ENCODE results near the gene SEC23B. TPM values are rescaled to one million over a fixed set of nuclear protein-coding genes. Genes with fewer than 3 reads are reported as not detected.
A peak's percentile ranks its signal among the peaks of the same experiment; 100 is the strongest.

The SEC23B gene
- polyA plus RNA-seq, 1 donor from 2014 or later = 77.8 TPM

DNA sequence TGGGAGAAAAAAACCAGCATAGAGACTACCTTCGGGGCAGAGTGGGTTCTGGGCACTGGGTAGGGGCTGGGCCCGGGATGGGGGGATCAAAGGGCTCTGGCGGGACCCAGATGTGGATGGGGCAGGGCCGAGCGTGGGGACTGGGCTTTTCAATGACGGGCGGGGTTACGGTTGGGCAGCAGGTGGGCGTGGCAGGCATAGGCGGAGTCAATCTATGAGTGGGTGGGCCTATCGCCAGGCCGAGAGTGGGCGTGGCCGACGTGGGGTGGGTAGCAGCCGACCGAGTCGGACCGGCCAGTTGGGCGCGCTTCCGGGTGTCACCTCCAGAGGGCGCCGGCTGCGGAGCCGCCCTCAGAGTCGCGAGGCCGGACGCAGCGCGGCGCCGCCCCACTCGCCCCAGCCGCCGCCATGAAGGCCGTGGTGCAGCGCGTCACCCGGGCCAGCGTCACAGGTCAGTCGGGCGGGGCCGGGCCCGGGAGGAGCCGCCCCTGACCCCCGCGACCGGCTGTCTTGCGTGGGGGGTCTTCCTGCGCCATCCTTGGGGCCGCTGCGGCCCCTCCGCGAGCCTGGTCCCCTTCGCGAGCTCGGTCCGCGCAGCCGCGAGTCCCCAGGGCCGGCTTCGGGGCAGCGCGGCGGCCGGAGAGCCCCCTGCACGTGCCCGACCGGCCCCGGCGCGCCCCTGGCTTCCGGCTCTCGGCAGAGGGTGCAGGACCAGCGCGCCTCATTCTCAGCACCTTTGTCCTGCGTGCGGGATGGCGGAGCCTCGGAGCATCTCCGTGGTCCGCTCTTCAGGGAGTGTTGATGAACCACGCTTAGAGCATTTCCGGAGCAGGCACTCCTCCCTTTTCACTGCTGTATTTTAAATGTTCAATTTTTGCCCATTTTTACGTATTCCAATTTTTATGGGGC is 80.2 kb downstream of the SEC23B start, which contains the start of gene DTD1:
TSS of gene DTD1 (plus strand) at position 390 of the 909 bp plus-strand sequence. CDS start at position 409, 19 bp downstream.
- Histone ChIP-seq H3K9me3 (ENCODE audit: low read length) (no peaks in the 10 kb centered on the region), H3K27ac (ENCODE audit: low read length) (peak within 1 kb of the TSS; percentile 91), H3K27me3 (ENCODE audit: insufficient read depth, low read depth, low read length) (no peaks in the 10 kb centered on the region), H3K79me2 (replicated peaks; ENCODE audit: insufficient read depth, low read length) (peaks cover 44% of the 10 kb centered on the region), H2AFZ (ENCODE audit: low read depth, low read length) (peak within 1 kb of the TSS; percentile 83), H3F3A (ENCODE audit: insufficient read depth, low read length, poor library complexity, severe bottlenecking) (no peaks in the 10 kb centered on the region), H3K9ac (ENCODE audit: low read length) (peak within 1 kb of the TSS; percentile 92), H3K9me2 (ENCODE audit: insufficient read depth, low read length) (no peaks in the 10 kb centered on the region), H3K4me2 (ENCODE audit: low read length) (peak within 1 kb of the TSS; percentile 97), H3K36me3 (ENCODE audit: insufficient read depth, low read length) (no peaks in the 10 kb centered on the region), H3K4me3 (ENCODE audit: low read length) (peak within 1 kb of the TSS; percentile 85), H4K20me1 (ENCODE audit: insufficient read depth) (no peaks in the 10 kb centered on the region)
- peak; percentile 69 for TF ChIP-seq POLR2AphosphoS5 (IDR thresholded peaks at IDR 0.05)
- TF ChIP-seq RAD21 (conservative IDR thresholded peaks at IDR 0.05) = peak; percentile 56
- peak; percentile 91 for TF ChIP-seq TAF1 (IDR thresholded peaks at IDR 0.05; ENCODE audit: low read depth)
- peak; percentile 64 for TF ChIP-seq SMC3 (conservative IDR thresholded peaks at IDR 0.05; ENCODE audit: poor library complexity)
- TF ChIP-seq, protein P1, sequence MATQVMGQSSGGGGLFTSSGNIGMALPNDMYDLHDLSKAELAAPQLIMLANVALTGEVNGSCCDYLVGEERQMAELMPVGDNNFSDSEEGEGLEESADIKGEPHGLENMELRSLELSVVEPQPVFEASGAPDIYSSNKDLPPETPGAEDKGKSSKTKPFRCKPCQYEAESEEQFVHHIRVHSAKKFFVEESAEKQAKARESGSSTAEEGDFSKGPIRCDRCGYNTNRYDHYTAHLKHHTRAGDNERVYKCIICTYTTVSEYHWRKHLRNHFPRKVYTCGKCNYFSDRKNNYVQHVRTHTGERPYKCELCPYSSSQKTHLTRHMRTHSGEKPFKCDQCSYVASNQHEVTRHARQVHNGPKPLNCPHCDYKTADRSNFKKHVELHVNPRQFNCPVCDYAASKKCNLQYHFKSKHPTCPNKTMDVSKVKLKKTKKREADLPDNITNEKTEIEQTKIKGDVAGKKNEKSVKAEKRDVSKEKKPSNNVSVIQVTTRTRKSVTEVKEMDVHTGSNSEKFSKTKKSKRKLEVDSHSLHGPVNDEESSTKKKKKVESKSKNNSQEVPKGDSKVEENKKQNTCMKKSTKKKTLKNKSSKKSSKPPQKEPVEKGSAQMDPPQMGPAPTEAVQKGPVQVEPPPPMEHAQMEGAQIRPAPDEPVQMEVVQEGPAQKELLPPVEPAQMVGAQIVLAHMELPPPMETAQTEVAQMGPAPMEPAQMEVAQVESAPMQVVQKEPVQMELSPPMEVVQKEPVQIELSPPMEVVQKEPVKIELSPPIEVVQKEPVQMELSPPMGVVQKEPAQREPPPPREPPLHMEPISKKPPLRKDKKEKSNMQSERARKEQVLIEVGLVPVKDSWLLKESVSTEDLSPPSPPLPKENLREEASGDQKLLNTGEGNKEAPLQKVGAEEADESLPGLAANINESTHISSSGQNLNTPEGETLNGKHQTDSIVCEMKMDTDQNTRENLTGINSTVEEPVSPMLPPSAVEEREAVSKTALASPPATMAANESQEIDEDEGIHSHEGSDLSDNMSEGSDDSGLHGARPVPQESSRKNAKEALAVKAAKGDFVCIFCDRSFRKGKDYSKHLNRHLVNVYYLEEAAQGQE (IDR thresholded peaks at IDR 0.05; ENCODE audit: borderline replicate concordance) = peak; percentile 82
- TF ChIP-seq, protein P2, sequence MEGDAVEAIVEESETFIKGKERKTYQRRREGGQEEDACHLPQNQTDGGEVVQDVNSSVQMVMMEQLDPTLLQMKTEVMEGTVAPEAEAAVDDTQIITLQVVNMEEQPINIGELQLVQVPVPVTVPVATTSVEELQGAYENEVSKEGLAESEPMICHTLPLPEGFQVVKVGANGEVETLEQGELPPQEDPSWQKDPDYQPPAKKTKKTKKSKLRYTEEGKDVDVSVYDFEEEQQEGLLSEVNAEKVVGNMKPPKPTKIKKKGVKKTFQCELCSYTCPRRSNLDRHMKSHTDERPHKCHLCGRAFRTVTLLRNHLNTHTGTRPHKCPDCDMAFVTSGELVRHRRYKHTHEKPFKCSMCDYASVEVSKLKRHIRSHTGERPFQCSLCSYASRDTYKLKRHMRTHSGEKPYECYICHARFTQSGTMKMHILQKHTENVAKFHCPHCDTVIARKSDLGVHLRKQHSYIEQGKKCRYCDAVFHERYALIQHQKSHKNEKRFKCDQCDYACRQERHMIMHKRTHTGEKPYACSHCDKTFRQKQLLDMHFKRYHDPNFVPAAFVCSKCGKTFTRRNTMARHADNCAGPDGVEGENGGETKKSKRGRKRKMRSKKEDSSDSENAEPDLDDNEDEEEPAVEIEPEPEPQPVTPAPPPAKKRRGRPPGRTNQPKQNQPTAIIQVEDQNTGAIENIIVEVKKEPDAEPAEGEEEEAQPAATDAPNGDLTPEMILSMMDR (IDR thresholded peaks at IDR 0.05; ENCODE audit: poor library complexity, severe bottlenecking) = peak; percentile 88
- TF ChIP-seq EZH2 (IDR thresholded peaks at IDR 0.05; ENCODE audit: borderline replicate concordance, insufficient read depth, low read length, poor library complexity, severe bottlenecking) = no peak
- peak; percentile 83 for TF ChIP-seq MXI1 (conservative IDR thresholded peaks at IDR 0.05; ENCODE audit: poor library complexity, severe bottlenecking)
- TF ChIP-seq EP300 (conservative IDR thresholded peaks at IDR 0.05; ENCODE audit: poor library complexity, severe bottlenecking) = peak; percentile 67

DNA sequence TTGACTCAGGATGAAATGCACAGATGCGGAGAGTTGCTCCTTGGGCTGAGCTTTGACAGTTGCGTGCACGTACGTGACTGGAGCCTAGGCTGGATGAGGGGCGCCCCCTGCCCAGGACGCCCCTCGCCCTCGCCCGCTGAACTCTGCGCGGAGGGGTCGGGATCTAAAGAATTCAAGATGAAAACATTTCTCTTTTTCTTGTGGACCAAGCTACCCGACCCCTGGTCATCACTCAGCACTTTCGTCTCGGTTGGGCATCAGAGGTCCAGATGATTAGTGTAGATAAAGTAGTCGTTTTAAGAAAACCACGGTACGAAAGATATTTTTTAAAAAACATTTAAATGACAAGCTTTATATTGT is 80.8 kb downstream of the SEC23B start:
- Histone ChIP-seq H3K27me3 (ENCODE audit: insufficient read depth, low read depth, low read length) (no peaks in the 10 kb centered on the region), H3K4me3 (ENCODE audit: low read length) (peak overlapping the region; percentile 85), H3K9me2 (ENCODE audit: insufficient read depth, low read length) (no peaks in the 10 kb centered on the region), H3F3A (ENCODE audit: insufficient read depth, low read length, poor library complexity, severe bottlenecking) (no peaks in the 10 kb centered on the region), H3K9me3 (ENCODE audit: low read length) (no peaks in the 10 kb centered on the region), H3K36me3 (ENCODE audit: insufficient read depth, low read length) (peaks cover 2% of the 10 kb centered on the region), H3K27ac (ENCODE audit: low read length) (peak overlapping the region; percentile 91), H4K20me1 (ENCODE audit: insufficient read depth) (no peaks in the 10 kb centered on the region), H3K9ac (ENCODE audit: low read length) (peak overlapping the region; percentile 92), H3K79me2 (replicated peaks; ENCODE audit: insufficient read depth, low read length) (peaks cover 50% of the 10 kb centered on the region), H3K4me2 (ENCODE audit: low read length) (peak overlapping the region; percentile 97), H2AFZ (ENCODE audit: low read depth, low read length) (peak overlapping the region; percentile 81)
- no peak for TF ChIP-seq RAD21 (conservative IDR thresholded peaks at IDR 0.05)
- peak; percentile 19 for TF ChIP-seq TAF1 (IDR thresholded peaks at IDR 0.05; ENCODE audit: low read depth)

Measured in neural cell (in vitro differentiated cells).